Gastroesophageal sphincter (tissue), 3 donors: ENCODE measurements around the gene MBTD1.

Source experiments
- EP300 ChIP-seq: sonication (generic); formaldehyde crosslinking; IDR thresholded peaks from one replicate; pipeline ENCODE4 v1.6.1; 2017; ENCODE audit warnings: antibody characterized with exemption, mild to moderate bottlenecking
- POLR2A ChIP-seq, 2 donors: fragments of 450-650 bp; IDR thresholded peaks; one replicate each; pipeline ENCODE4 v1.6.1; 2017; ENCODE audit warnings: antibody characterized with exemption in 2 of 2, mild to moderate bottlenecking in 2 of 2, moderate library complexity in 1 of 2
- POLR2AphosphoS5 ChIP-seq: sonication (generic); formaldehyde crosslinking; IDR thresholded peaks from one replicate; pipeline ENCODE4 v1.6.1; 2017; ENCODE audit warnings: antibody characterized with exemption
- TF ChIP-seq, protein P1 (sequence below), 4 experiments: fragments of 200-600 bp in 2 of 4; fragments of 450-650 bp in 2 of 4; sonication (generic) in 1 of 4; IDR thresholded peaks; one replicate each; pipeline ENCODE4 v1.5.1; 2017 to 2019; ENCODE audit warnings: antibody characterized with exemption in 4 of 4, mild to moderate bottlenecking in 2 of 4, moderate library complexity in 2 of 4

DNA sequence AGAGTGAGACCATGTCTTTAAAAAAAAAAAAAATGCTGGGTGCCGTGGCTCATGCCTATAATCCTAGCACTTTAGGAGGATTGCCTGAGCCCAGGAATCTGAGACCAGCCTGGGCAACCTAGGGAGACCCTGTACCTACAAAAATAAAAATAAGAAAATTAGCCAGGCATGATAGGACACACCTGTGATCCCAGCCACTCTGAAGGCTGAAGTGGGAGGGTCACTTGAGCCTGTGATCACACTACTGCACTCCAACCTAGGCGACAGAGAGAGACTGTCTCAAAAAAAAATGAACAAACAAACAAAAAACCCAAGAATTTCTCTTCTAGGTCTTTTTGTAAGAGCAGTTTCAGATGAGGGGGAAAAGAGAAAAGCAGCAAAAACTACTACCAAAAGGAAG is 59.0 kb downstream of the MBTD1 start:
- TF ChIP-seq, protein P1, sequence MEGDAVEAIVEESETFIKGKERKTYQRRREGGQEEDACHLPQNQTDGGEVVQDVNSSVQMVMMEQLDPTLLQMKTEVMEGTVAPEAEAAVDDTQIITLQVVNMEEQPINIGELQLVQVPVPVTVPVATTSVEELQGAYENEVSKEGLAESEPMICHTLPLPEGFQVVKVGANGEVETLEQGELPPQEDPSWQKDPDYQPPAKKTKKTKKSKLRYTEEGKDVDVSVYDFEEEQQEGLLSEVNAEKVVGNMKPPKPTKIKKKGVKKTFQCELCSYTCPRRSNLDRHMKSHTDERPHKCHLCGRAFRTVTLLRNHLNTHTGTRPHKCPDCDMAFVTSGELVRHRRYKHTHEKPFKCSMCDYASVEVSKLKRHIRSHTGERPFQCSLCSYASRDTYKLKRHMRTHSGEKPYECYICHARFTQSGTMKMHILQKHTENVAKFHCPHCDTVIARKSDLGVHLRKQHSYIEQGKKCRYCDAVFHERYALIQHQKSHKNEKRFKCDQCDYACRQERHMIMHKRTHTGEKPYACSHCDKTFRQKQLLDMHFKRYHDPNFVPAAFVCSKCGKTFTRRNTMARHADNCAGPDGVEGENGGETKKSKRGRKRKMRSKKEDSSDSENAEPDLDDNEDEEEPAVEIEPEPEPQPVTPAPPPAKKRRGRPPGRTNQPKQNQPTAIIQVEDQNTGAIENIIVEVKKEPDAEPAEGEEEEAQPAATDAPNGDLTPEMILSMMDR (IDR thresholded peaks at IDR 0.05), result no peak
- TF ChIP-seq POLR2AphosphoS5 (no peak), POLR2A (IDR thresholded peaks at IDR 0.05) (no peak), EP300 (no peak)
